IMR-90 (cell line): Measurements from ENCODE around the gene ZNF385B. TPM values are rescaled to one million over a fixed set of nuclear protein-coding genes. Genes with fewer than 3 reads are reported as not detected.

Source experiments
- ATAC-seq: fragments of 200-7000 bp; cut with Tn5 transposase; 2 replicates; pipeline ENCODE4 v1.9.1; 2020; ENCODE audit warnings: low read depth, mild to moderate bottlenecking, moderate library complexity
- BruUV-seq: library from RNA; stranded (reverse); fragments of 400-500 nt; replicated peaks from 2 replicates; lab custom pipeline; 2021; lab: Mats Ljungman, UMichigan
- CTCF ChIA-PET: fragments of 300-600 bp; formaldehyde crosslinking; extraction: SDS; loops from one replicate; lab custom pipeline; 2021; ENCODE audit warnings: antibody characterized with exemption; lab: Yijun Ruan, JAX
- POLR2A ChIA-PET: fragments of 300-600 bp; sonication (Branson Sonifier 250); formaldehyde crosslinking; loops from one replicate; lab custom pipeline; 2022; ENCODE audit warnings: antibody characterized with exemption; ENCODE audit not compliant: unreplicated experiment; lab: Charles Lee
- DNase-seq: peaks from one replicate; pipeline ENCODE4 v3.0.0; 2013
- H2AFZ ChIP-seq: replicated peaks from 2 replicates; pipeline ENCODE3; 2013; ENCODE audit warnings: low read length, mild to moderate bottlenecking; ENCODE audit not compliant: poor library complexity
- H2AK5ac ChIP-seq: 2 replicates; pipeline ENCODE4 v1.6.1; 2013; ENCODE audit warnings: low read depth, low read length, inconsistent platforms
- H2AK9ac ChIP-seq: replicated peaks from 2 replicates; pipeline ENCODE3; 2013; ENCODE audit warnings: mild to moderate bottlenecking, low read depth, low read length, moderate library complexity; ENCODE audit not compliant: poor library complexity
- H2BK120ac ChIP-seq: 2 replicates; pipeline ENCODE4 v1.6.1; 2013; ENCODE audit warnings: low read depth, low read length, inconsistent platforms
- H2BK15ac ChIP-seq: 3 replicates; pipeline ENCODE4 v1.6.1; 2013; ENCODE audit warnings: low read depth, low read length, inconsistent platforms
- H2BK20ac ChIP-seq: 2 replicates; pipeline ENCODE4 v1.6.1; 2013; ENCODE audit warnings: low read depth, mild to moderate bottlenecking, inconsistent platforms, low read length, moderate library complexity
- H2BK5ac ChIP-seq: 2 replicates; pipeline ENCODE4 v1.6.1; 2013; ENCODE audit warnings: mild to moderate bottlenecking, low read depth, low read length, inconsistent platforms; ENCODE audit not compliant: poor library complexity, severe bottlenecking
- H3K14ac ChIP-seq: replicated peaks from 2 replicates; pipeline ENCODE4 v1.6.1; 2013; ENCODE audit warnings: low read depth, low read length, inconsistent platforms
- H3K18ac ChIP-seq: 2 replicates; pipeline ENCODE4 v1.6.1; 2013; ENCODE audit warnings: low read depth, low read length, control low read depth
- H3K23ac ChIP-seq: 2 replicates; pipeline ENCODE4 v1.6.1; 2013; ENCODE audit warnings: low read depth, low read length, inconsistent platforms
- H3K27ac ChIP-seq: 2 replicates; pipeline ENCODE4 v1.5.1; 2013; ENCODE audit warnings: mild to moderate bottlenecking, control low read depth, low read length; ENCODE audit not compliant: insufficient read depth
- H3K27me3 ChIP-seq: 2 replicates; pipeline ENCODE4 v1.6.1; 2013; ENCODE audit warnings: low read length; ENCODE audit not compliant: control insufficient read depth, insufficient read depth
- H3K36me3 ChIP-seq: 2 replicates; pipeline ENCODE4 v1.6.1; 2013; ENCODE audit warnings: low read length, mixed read lengths; ENCODE audit not compliant: control insufficient read depth, insufficient read depth
- H3K4ac ChIP-seq: 2 replicates; pipeline ENCODE4 v1.6.1; 2013; ENCODE audit warnings: low read depth, low read length, inconsistent platforms
- H3K4me1 ChIP-seq: 2 replicates; pipeline ENCODE4 v1.6.1; 2013; ENCODE audit warnings: low read length, mixed read lengths; ENCODE audit not compliant: control insufficient read depth, insufficient read depth
- H3K4me2 ChIP-seq: 2 replicates; pipeline ENCODE4 v1.6.1; 2013; ENCODE audit warnings: low read depth, mild to moderate bottlenecking, control low read depth, low read length, moderate library complexity
- H3K4me3 ChIP-seq: 2 replicates; pipeline ENCODE4 v1.5.1; 2013; ENCODE audit warnings: low read depth, mild to moderate bottlenecking, control low read depth, low read length, moderate library complexity; ENCODE audit not compliant: insufficient read depth
- H3K56ac ChIP-seq: 2 replicates; pipeline ENCODE4 v1.6.1; 2013; ENCODE audit warnings: low read length, inconsistent platforms; ENCODE audit not compliant: insufficient read depth; ENCODE audit errors: extremely low read depth
- H3K79me1 ChIP-seq, 2 experiments: 2 replicates each; pipeline ENCODE4 v1.6.1; 2013; ENCODE audit warnings: low read length in 2 of 2, inconsistent platforms in 1 of 2, low read depth in 1 of 2
- H3K9ac ChIP-seq: 2 replicates; pipeline ENCODE4 v1.6.1; 2013; ENCODE audit warnings: low read depth, low read length, control low read depth
- H3K9me1 ChIP-seq: 2 replicates; pipeline ENCODE4 v1.6.1; 2013; ENCODE audit warnings: low read length, inconsistent platforms; ENCODE audit not compliant: insufficient read depth
- H3K9me3 ChIP-seq: 2 replicates; pipeline ENCODE4 v1.6.1; 2013; ENCODE audit warnings: low read length; ENCODE audit not compliant: control insufficient read depth, insufficient read depth
- H4K20me1 ChIP-seq: 2 replicates; pipeline ENCODE4 v1.6.1; 2013; ENCODE audit warnings: low read length, inconsistent platforms; ENCODE audit not compliant: insufficient read depth
- H4K5ac ChIP-seq: 2 replicates; pipeline ENCODE4 v1.6.1; 2013; ENCODE audit warnings: mild to moderate bottlenecking, low read depth, low read length, control low read depth
- H4K8ac ChIP-seq, 2 experiments: 2 replicates each; pipeline ENCODE4 v1.6.1; 2013; ENCODE audit warnings: low read depth in 2 of 2, low read length in 2 of 2, control low read depth in 1 of 2, inconsistent platforms in 1 of 2
- H4K91ac ChIP-seq: 2 replicates; pipeline ENCODE4 v1.6.1; 2013; ENCODE audit warnings: low read depth, low read length, inconsistent platforms; ENCODE audit not compliant: insufficient read depth
- CEBPB ChIP-seq: IDR thresholded peaks from 2 replicates; pipeline ENCODE4 v1.6.1; 2012; ENCODE audit warnings: low read depth, low read length, improper control_type of control experiment
- CHD1 ChIP-seq: IDR thresholded peaks from 2 replicates; pipeline ENCODE4 v1.6.1; 2012; ENCODE audit warnings: low read depth, low read length, improper control_type of control experiment
- CTCF ChIP-seq: conservative IDR thresholded peaks from 2 replicates; pipeline ENCODE4 v1.5.1; 2012; ENCODE audit warnings: mild to moderate bottlenecking, low read depth, low read length, improper control_type of control experiment
- FOS ChIP-seq: fragments of 150-350 bp; IDR thresholded peaks from 2 replicates; pipeline ENCODE4 v1.6.1; 2016; ENCODE audit warnings: low read depth, low read length
- MAFK ChIP-seq: IDR thresholded peaks from 2 replicates; pipeline ENCODE4 v1.6.1; 2012; ENCODE audit warnings: low read depth, low read length, improper control_type of control experiment
- MAZ ChIP-seq: IDR thresholded peaks from 2 replicates; pipeline ENCODE4 v1.6.1; 2012; ENCODE audit warnings: low read depth, mild to moderate bottlenecking, low read length, improper control_type of control experiment, moderate library complexity, borderline replicate concordance
- NFE2L2 ChIP-seq: fragments of 150-350 bp; IDR thresholded peaks from 2 replicates; pipeline ENCODE4 v1.6.1; 2016; ENCODE audit warnings: low read depth, mild to moderate bottlenecking, low read length
- POLR2A ChIP-seq: IDR thresholded peaks from 2 replicates; pipeline ENCODE4 v1.6.1; 2012; ENCODE audit warnings: mild to moderate bottlenecking, low read depth, low read length
- RAD21 ChIP-seq: IDR thresholded peaks from 2 replicates; pipeline ENCODE4 v1.6.1; 2012; ENCODE audit warnings: low read length, improper control_type of control experiment
- RCOR1 ChIP-seq: IDR thresholded peaks from 2 replicates; pipeline ENCODE4 v1.6.1; 2012; ENCODE audit warnings: mild to moderate bottlenecking, low read length, improper control_type of control experiment; ENCODE audit not compliant: insufficient replicate concordance
- RFX5 ChIP-seq: IDR thresholded peaks from 2 replicates; pipeline ENCODE4 v1.8.0; 2012; ENCODE audit warnings: low read depth, mild to moderate bottlenecking, low read length, moderate library complexity
- SMC3 ChIP-seq: fragments of 150-350 bp; IDR thresholded peaks from 2 replicates; pipeline ENCODE4 v1.6.1; 2016; ENCODE audit warnings: low read depth, mild to moderate bottlenecking, antibody characterized with exemption, low read length, moderate library complexity
- USF2 ChIP-seq: fragments of 150-350 bp; IDR thresholded peaks from 2 replicates; pipeline ENCODE4 v1.6.1; 2017; ENCODE audit warnings: mild to moderate bottlenecking, antibody characterized with exemption, low read length, low read depth
- WGBS, 2 experiments: methylation state at CpG; one replicate each; pipeline versions ENCODE4 v1.1.5 to v1.1.7; 2013; ENCODE audit warnings: missing lambda C conversion rate in 2 of 2; ENCODE audit not compliant: insufficient read length in 1 of 2; ENCODE audit errors: extremely low coverage in 2 of 2; 5-methylcytosine and 5-hydroxymethylcytosine counted together
- dilution Hi-C: fragments of 300-500 bp; cut with HindIII; formaldehyde crosslinking; loops from one replicate; pipeline ENCODE4 v1.14.3; 2018; ENCODE audit warnings: low sequenced_read_pairs; ENCODE audit not compliant: unreplicated experiment
- in situ Hi-C: fragments of 300-500 bp; cut with MboI; formaldehyde crosslinking; loops from 3 replicates; pipeline ENCODE4 v1.14.3; 2019; ENCODE audit warnings: low sequenced_read_pairs, inconsistent platforms, mixed read lengths
- intact Hi-C: fragments of 100-400 bp; cut with micrococcal nuclease; formaldehyde crosslinking; loops from 2 replicates; pipeline ENCODE4 v1.10.0; 2022
- polyA plus RNA-seq, 3 experiments: library from polyadenylated mRNA; depleted of rRNA; stranded (reverse); fragments of >200 nt; gene quantifications; 2 replicates each; pipeline ENCODE4 v1.2.3, GENCODE V29; 2012; ENCODE audit warnings: low replicate concordance in 1 of 3
- total RNA-seq: library from RNA; depleted of rRNA; stranded (reverse); fragments of >200 nt; gene quantifications from 2 replicates; pipeline ENCODE4 v1.2.3, GENCODE V29; 2012

ZNF385B gene
- total and polyA plus RNA-seq, 2 of the 4 experiments (the other 2 are of a cell fraction), result not detected

GRCh38 chr2:179891237-179891636 is 29.8 kb upstream of the ZNF385B start:
- DNase-seq (no peak), ATAC-seq (no peak)
- H3K79me1 ChIP-seq, result no peaks in the 10 kb centered on the region
- no peak overlapping the region for H3K4me2 ChIP-seq
- H3K27ac ChIP-seq, result no peak overlapping the region
- H2AK9ac ChIP-seq, result no peak overlapping the region
- BruUV-seq, result no TSS peak
- no peak overlapping the region for H3K4me3 ChIP-seq
- no peak overlapping the region for H3K4ac ChIP-seq
- no peak overlapping the region for H4K5ac ChIP-seq
- no peak overlapping the region for H4K91ac ChIP-seq
- H3K14ac ChIP-seq, result no peak overlapping the region
- no peaks in the 10 kb centered on the region for H3K36me3 ChIP-seq
- dilution Hi-C loops, result no loop called here
- H2BK15ac ChIP-seq, result no peak overlapping the region
- no peak overlapping the region for H3K18ac ChIP-seq
- no peak overlapping the region for H3K23ac ChIP-seq
- H4K20me1 ChIP-seq, result no peaks in the 10 kb centered on the region
- no peak overlapping the region for H2BK5ac ChIP-seq
- H3K9ac ChIP-seq, result no peak overlapping the region
- no peak overlapping the region for H2BK20ac ChIP-seq
- no peak overlapping the region for H2AFZ ChIP-seq
- POLR2A ChIA-PET, result no interaction called here
- H2AK5ac ChIP-seq, result no peak overlapping the region
- no peak overlapping the region for H3K56ac ChIP-seq
- no peak overlapping the region for H2BK120ac ChIP-seq
- in situ Hi-C loops, result no loop called here
- H4K8ac ChIP-seq, result no peak overlapping the region
- no peaks in the 10 kb centered on the region for H3K9me1 ChIP-seq
- TF ChIP-seq RCOR1 (no peak), NFE2L2 (no peak), SMC3 (no peak), FOS (no peak), MAZ (no peak), CHD1 (no peak), CTCF (no peak), RAD21 (no peak), POLR2A (no peak), USF2 (no peak), CEBPB (no peak), MAFK (no peak), RFX5 (no peak)
- CTCF ChIA-PET, result interaction anchor here (1.0 kb wide), 1 partner anchor 185 kb away, joined by 3 read pairs; no protein-coding TSS in a partner anchor
- no CpG with 5 or more reads among the region's 2 CpGs for WGBS, 2 experiments
- intact Hi-C loops, result no loop called here
- H3K4me1 ChIP-seq, result no peaks in the 10 kb centered on the region
- no peaks in the 10 kb centered on the region; the same call in 1 of the 2 replicates for H3K27me3 ChIP-seq
- H3K9me3 ChIP-seq, result no peaks in the 10 kb centered on the region
